Vagina (tissue), 2 donors: ENCODE data around the gene SZT2. TPM values are rescaled to one million over a fixed set of nuclear protein-coding genes. Genes with fewer than 3 reads are reported as not detected.
A peak's percentile ranks its signal among the peaks of the same experiment; 100 is the strongest.

Source experiments
- DNase-seq, 2 donors: peaks; one replicate each; pipeline ENCODE4 v3.0.0-alpha.2; 2017; ENCODE audit errors: extremely low spot score in 2 of 2
- H3K27ac ChIP-seq: fragments of 200-600 bp; sonication (generic); one replicate; pipeline ENCODE4 v1.5.1; 2019
- H3K27me3 ChIP-seq: fragments of 200-600 bp; sonication (generic); one replicate; pipeline ENCODE4 v1.5.1; 2019
- H3K36me3 ChIP-seq, 2 donors: fragments of 200-600 bp; sonication (generic); one replicate each; pipeline ENCODE4 v1.5.1; 2017 to 2019
- H3K4me1 ChIP-seq: fragments of 200-600 bp; sonication (generic); one replicate; pipeline ENCODE4 v1.5.1; 2019
- H3K4me3 ChIP-seq, 2 donors: fragments of 200-600 bp; sonication (generic); 1 replicate in 1 of 2; 2 replicates in 1 of 2; pipeline ENCODE4 v1.5.1; 2016 to 2019
- H3K9me3 ChIP-seq: fragments of 200-600 bp; sonication (generic); one replicate; pipeline ENCODE4 v1.5.1; 2019
- POLR2A ChIP-seq, 2 donors: fragments of 450-650 bp; IDR thresholded peaks; one replicate each; pipeline ENCODE4 v1.6.1; 2017; ENCODE audit warnings: antibody characterized with exemption in 2 of 2, mild to moderate bottlenecking in 2 of 2, moderate library complexity in 2 of 2
- POLR2AphosphoS5 ChIP-seq, 2 donors: sonication (generic); formaldehyde crosslinking; IDR thresholded peaks; one replicate each; pipeline ENCODE4 v1.9.0; 2017; ENCODE audit warnings: antibody characterized with exemption in 2 of 2, mild to moderate bottlenecking in 2 of 2, low read depth in 1 of 2; ENCODE audit not compliant: insufficient read depth in 1 of 2
- intact Hi-C: fragments of 100-400 bp; cut with DNase I; formaldehyde crosslinking; loops from one replicate; pipeline ENCODE4 v1.15.1; 2023
- total RNA-seq: library from RNA; depleted of rRNA; stranded (reverse); fragments of >200 nt; gene quantifications from one replicate; pipeline ENCODE4 v1.2.3, GENCODE V29; 2016
- TF ChIP-seq, protein P1 (sequence below), 3 experiments: fragments of 450-650 bp in 2 of 3; fragments of 200-600 bp in 1 of 3; sonication (generic) in 1 of 3; IDR thresholded peaks; one replicate each; pipeline ENCODE4 v1.5.1; 2017 to 2019; ENCODE audit warnings: antibody characterized with exemption in 3 of 3, mild to moderate bottlenecking in 2 of 3, moderate library complexity in 2 of 3

Gene SZT2
- total RNA-seq, 1 donor from 2014 or later = 42.5 TPM

DNA sequence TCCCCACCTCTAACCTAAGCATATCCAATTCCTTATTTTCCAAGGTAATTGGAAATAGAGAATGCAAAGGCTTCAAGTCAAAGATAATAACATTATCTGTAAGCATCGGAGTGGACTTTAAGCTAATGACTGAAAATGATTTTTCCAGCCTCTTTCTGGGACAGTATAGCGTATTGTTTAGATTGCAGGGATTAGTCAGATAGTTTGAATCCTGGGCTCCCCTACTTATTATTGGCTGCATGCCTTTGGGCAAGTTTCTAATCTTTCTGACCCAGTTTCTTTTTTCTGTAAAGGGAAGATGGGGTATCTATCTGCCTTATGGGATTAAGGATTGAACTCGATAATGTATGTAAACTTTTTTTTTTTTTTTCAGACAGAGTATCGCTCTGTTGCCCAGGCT is 32.4 kb upstream of the SZT2 start:
- Histone ChIP-seq H3K9me3 (no peaks in the 10 kb centered on the region), H3K27ac (no peak overlapping the region), H3K4me3 (no peak overlapping the region), H3K4me1 (peaks cover 17% of the 10 kb centered on the region), H3K36me3 (peaks cover 0 to 5% of the 10 kb centered on the region in 2 donors), H3K27me3 (no peaks in the 10 kb centered on the region)
- intact Hi-C loops = no loop called here
- no peak for DNase-seq
- TF ChIP-seq POLR2AphosphoS5 (IDR thresholded peaks at IDR 0.05; ENCODE audit: insufficient read depth in 1 of 2, low read depth in 1 of 2) = no peak
- TF ChIP-seq, protein P1, sequence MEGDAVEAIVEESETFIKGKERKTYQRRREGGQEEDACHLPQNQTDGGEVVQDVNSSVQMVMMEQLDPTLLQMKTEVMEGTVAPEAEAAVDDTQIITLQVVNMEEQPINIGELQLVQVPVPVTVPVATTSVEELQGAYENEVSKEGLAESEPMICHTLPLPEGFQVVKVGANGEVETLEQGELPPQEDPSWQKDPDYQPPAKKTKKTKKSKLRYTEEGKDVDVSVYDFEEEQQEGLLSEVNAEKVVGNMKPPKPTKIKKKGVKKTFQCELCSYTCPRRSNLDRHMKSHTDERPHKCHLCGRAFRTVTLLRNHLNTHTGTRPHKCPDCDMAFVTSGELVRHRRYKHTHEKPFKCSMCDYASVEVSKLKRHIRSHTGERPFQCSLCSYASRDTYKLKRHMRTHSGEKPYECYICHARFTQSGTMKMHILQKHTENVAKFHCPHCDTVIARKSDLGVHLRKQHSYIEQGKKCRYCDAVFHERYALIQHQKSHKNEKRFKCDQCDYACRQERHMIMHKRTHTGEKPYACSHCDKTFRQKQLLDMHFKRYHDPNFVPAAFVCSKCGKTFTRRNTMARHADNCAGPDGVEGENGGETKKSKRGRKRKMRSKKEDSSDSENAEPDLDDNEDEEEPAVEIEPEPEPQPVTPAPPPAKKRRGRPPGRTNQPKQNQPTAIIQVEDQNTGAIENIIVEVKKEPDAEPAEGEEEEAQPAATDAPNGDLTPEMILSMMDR (IDR thresholded peaks at IDR 0.05) = no peak
- TF ChIP-seq POLR2A (IDR thresholded peaks at IDR 0.05) = no peak

DNA sequence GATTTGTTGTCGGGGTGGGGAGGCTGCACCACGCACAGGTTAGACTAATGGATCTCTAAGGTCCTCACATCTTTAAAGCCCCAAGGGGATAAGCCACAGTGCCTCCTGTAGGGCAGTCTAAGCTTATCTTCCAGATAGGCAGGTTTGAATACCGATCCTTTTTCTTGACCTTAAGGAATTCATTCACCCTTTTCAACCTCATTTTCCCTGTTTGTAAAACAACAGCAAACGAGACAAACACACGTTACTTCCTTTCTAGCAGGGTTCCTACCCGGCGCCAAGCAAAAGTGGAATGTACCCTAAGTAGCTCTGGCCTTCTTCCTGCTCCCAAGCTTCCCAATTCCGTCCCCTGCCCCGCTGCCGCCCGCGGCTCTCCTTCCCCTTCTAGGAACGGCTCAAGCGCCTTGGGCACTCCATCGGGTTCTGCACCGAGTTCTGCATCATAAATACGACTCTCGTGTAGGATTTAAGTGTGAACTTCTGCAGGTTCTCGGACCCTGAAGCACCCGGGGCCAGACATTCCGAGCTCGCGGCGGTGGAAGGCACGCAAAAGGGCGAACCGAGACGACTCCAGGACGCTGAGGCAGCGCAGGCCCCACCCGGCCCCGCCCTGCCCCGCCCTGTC is 31.5 kb upstream of the SZT2 start:
- Histone ChIP-seq H3K36me3 (peaks cover 0 to 15% of the 10 kb centered on the region in 2 donors), H3K27me3 (no peaks in the 10 kb centered on the region), H3K4me3 (peak overlapping the region; percentile 58 to 72), H3K27ac (peak overlapping the region; percentile 94), H3K4me1 (peaks cover 17% of the 10 kb centered on the region), H3K9me3 (no peaks in the 10 kb centered on the region)
- TF ChIP-seq POLR2AphosphoS5 (IDR thresholded peaks at IDR 0.05; ENCODE audit: insufficient read depth in 1 of 2, low read depth in 1 of 2) (peak in 1 of 2 donors; percentile 82), POLR2A (IDR thresholded peaks at IDR 0.05) (peak in 1 of 2 donors; percentile 6)
- TF ChIP-seq, protein P1 (IDR thresholded peaks at IDR 0.05) = no peak
- no peak for DNase-seq
- intact Hi-C loops = no loop called here

DNA sequence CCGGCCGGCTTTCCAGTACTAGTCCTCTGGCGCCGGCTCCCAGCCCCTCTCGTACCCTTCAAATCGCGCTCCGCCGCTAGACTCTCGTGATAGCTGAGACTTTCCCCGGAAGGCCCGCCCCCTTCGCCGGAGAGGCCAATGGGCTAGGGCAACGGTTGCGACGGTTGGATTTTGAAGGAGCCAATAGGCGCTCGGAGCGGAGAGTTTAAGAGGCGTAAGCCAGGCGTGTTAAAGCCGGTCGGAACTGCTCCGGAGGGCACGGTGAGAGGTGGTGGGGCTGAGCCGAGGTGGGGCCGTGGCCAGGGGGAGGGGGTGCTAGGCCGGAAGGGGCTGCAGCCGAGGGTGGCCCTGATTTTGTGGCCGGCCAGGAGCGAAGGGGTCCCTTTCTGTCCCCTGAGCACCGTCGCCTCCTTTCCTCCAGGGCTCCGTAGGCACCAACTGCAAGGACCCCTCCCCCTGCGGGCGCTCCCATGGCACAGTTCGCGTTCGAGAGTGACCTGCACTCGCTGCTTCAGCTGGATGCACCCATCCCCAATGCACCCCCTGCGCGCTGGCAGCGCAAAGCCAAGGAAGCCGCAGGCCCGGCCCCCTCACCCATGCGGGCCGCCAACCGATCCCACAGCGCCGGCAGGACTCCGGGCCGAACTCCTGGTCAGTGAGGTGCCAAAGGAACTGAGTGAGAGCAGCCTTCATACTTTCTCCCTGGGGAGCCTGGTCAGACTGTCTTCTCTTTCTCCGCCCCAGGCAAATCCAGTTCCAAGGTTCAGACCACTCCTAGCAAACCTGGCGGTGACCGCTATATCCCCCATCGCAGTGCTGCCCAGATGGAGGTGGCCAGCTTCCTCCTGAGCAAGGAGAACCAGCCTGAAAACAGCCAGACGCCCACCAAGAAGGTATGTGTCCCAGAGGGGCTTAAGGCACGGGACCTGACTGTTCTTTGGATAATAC is 30.7 kb upstream of the SZT2 start, which contains the start of gene CDC20:
Gene CDC20, plus strand, starts transcription at position 236 of the 948 bp plus-strand sequence. Its CDS starts 235 bp downstream, at position 471.
- Histone ChIP-seq H3K4me1 (peaks cover 17% of the 10 kb centered on the region), H3K9me3 (no peaks in the 10 kb centered on the region), H3K4me3 (peak within 1 kb of the TSS; percentile 58 to 72), H3K27me3 (no peaks in the 10 kb centered on the region), H3K36me3 (peaks cover 0 to 22% of the 10 kb centered on the region in 2 donors), H3K27ac (peak within 1 kb of the TSS; percentile 94)
- TF ChIP-seq POLR2A (IDR thresholded peaks at IDR 0.05) (no peak), POLR2AphosphoS5 (IDR thresholded peaks at IDR 0.05; ENCODE audit: insufficient read depth in 1 of 2, low read depth in 1 of 2) (peak; percentile 70 to 92)
- TF ChIP-seq, protein P1 (IDR thresholded peaks at IDR 0.05) = no peak
- peak; percentile 97 to 98 for DNase-seq
- intact Hi-C loops = no loop called here

DNA sequence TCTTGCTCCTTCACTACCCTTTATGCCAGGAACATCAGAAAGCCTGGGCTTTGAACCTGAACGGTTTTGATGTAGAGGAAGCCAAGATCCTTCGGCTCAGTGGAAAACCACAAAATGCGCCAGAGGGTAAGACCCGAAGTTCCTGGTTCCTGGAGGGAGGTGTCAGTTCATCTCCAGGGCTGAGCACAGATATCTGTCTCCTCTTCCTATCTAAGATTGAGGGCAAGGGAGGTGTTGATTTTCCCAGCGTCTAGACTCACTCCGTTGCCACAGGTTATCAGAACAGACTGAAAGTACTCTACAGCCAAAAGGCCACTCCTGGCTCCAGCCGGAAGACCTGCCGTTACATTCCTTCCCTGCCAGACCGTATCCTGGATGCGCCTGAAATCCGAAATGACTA is 30.0 kb upstream of the SZT2 start:
- DNase-seq = no peak
- H3K9me3 ChIP-seq = no peaks in the 10 kb centered on the region
- peaks cover 0 to 29% of the 10 kb centered on the region in 2 donors for H3K36me3 ChIP-seq
- no peak overlapping the region for H3K27ac ChIP-seq
- H3K4me3 ChIP-seq = no peak overlapping the region
- intact Hi-C loops = loop anchor here (10.0 kb wide), 1 partner anchor 95 kb away; the partner anchor contains the start of gene HYI
- peaks cover 17% of the 10 kb centered on the region for H3K4me1 ChIP-seq
- H3K27me3 ChIP-seq = no peaks in the 10 kb centered on the region
- TF ChIP-seq POLR2AphosphoS5 (IDR thresholded peaks at IDR 0.05; ENCODE audit: insufficient read depth in 1 of 2, low read depth in 1 of 2) = no peak

DNA sequence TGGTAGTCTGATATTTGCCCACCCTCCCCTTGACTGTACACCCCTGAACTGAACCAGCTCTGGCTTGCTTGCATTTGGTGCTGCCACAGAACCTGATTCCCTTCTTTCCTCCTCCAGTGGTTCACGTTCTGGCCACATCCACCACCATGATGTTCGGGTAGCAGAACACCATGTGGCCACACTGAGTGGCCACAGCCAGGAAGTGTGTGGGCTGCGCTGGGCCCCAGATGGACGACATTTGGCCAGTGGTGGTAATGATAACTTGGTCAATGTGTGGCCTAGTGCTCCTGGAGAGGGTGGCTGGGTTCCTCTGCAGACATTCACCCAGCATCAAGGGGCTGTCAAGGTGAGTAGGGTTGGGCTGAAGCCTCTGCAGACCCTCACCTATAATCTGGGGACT is 29.1 kb upstream of the SZT2 start:
- Histone ChIP-seq H3K27me3 (no peaks in the 10 kb centered on the region), H3K27ac (no peak overlapping the region), H3K4me1 (peaks cover 17% of the 10 kb centered on the region), H3K4me3 (no peak overlapping the region), H3K36me3 (peaks cover 0 to 38% of the 10 kb centered on the region in 2 donors), H3K9me3 (no peaks in the 10 kb centered on the region)
- no peak for DNase-seq
- TF ChIP-seq POLR2A (IDR thresholded peaks at IDR 0.05) (no peak), POLR2AphosphoS5 (IDR thresholded peaks at IDR 0.05; ENCODE audit: insufficient read depth in 1 of 2, low read depth in 1 of 2) (no peak)
- TF ChIP-seq, protein P1 (IDR thresholded peaks at IDR 0.05) = no peak
- intact Hi-C loops = loop anchor here (10.0 kb wide), 1 partner anchor 94 kb away; the partner anchor contains the start of gene HYI
